HG03565 (cell line): ENCODE data around the gene SLC39A9.

Experiments used
- ATAC-seq: cut with Tn5 transposase; IDR thresholded peaks from one replicate; pipeline ENCODE4 v1.9.1; 2021; ENCODE audit warnings: mild to moderate bottlenecking, moderate library complexity; ENCODE audit not compliant: unreplicated experiment

The SLC39A9 gene, protein sequence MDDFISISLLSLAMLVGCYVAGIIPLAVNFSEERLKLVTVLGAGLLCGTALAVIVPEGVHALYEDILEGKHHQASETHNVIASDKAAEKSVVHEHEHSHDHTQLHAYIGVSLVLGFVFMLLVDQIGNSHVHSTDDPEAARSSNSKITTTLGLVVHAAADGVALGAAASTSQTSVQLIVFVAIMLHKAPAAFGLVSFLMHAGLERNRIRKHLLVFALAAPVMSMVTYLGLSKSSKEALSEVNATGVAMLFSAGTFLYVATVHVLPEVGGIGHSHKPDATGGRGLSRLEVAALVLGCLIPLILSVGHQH

DNA sequence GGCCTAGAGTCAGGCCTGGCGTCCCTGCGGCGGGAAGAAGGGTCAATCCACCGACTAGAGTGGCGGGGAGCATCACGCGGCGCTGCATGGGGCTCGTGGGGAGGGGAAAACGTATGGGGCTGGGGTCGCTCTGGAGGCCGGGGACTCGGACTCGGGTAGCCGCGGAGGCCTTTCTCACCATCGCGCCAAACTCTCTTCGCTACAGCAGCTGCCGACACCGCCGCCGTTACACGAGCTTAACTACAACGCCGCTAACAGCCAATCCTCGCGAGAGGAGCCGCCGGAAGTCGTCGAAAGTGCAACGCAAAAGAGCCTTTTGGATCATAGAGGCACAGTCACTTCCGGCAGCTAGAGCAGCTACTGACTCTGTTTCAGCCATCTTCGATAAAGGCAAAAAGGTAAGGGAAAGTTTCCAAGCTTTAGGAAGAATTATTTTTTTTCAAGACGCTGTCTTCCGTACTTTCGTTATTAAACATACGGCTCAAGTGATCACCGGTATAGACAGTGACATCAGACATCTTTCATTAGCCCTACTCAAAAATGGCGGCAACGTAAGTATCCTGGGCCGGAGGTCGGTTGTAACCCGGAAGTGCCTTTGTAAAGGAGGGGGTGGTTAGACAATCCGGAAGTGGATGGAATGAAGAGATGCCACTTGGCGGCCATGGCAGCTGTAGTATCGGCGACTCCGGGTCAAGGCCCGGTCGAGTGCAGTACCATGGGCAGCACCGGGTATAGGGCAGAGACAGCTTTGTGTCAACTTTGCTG is at the start of gene SLC39A9, which contains the start of gene ERH:
Gene SLC39A9 (plus strand): TSS at position 640 of the 765 bp plus-strand sequence. CDS start 678 bp downstream, outside the sequence.
Gene ERH (minus strand): TSS at position 247 of the 765 bp plus-strand sequence. CDS start 66 bp downstream, at position 181.
- ATAC-seq = peak; percentile 71

DNA sequence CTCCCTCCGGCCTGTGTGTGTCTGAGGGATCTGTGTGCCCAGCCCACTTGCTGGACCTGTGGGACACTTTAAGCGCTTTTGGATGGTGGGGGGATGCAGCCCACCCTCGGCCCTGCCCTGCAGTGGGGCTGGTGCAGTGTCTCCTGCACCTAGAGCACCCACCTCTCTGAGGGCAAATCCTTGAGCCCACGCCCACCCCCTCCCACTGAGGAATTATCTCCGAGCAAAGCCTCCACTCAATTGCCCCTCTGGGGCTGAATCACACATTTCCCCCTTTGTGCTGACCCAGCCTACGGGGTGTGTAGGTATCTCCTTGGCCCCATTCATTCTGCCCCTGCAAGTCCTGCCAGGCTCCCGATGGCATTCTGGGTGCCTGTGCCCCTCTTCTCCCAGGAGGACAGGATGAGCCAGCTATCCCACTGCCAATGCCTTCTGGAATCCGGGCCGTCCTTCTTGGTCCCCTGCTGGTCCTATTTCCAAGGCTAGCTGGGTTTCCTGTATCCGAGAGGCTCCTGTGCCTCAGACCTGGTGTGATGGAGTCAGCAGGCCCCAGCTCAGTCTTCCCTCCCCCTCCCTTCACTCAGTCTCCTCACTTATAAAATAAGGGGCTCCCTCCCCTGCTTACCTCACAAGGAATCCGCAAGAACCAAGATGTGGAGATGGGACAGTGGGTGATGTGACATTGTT is 49.3 kb upstream of the SLC39A9 start:
- ATAC-seq = no peak

- ATAC-seq = no peak
Measured at GRCh38 chr14:69350892-69351291, 47.6 kb upstream of the SLC39A9 start.

- ATAC-seq = no peak
Measured at GRCh38 chr14:69351385-69351784, 47.1 kb upstream of the SLC39A9 start.

DNA sequence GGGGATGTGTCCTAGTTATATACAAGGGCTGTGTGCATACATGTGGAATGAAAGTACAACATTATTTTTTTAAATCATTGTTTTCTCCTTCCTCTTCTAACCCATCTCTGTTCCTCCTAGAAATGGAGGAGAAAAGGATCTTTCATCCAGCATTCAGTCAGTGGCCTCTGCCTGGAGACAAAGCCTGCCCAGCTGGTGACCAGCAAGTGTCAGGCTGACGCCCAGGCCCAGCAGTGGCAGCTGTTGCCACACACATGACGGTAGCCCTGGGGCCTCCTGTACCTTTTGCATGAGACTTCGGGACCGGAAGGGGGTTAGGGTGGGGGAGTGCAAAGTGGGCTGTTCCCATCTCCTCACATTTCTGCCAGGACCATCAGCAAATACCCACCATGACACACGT is 46.6 kb upstream of the SLC39A9 start:
- ATAC-seq = no peak

DNA sequence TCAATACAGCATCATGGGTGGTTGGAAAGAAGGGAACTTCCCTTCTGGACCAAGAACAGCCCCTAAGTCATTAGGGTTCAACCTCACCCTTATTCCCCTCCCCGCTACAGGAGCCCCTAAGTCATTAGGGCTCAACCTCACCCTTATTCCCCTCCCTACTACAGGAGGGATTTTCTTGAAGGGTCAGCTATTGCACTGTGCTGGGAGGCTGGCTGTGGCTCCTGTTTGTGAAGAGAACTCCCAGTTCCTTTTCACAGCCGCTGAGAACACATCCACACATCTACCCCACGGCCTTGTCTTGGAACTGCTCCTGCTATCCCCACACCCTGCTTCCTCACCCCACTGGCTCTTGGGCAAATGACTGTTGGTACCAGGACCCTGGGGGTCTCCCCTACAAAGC is 45.3 kb upstream of the SLC39A9 start:
- no peak for ATAC-seq

DNA sequence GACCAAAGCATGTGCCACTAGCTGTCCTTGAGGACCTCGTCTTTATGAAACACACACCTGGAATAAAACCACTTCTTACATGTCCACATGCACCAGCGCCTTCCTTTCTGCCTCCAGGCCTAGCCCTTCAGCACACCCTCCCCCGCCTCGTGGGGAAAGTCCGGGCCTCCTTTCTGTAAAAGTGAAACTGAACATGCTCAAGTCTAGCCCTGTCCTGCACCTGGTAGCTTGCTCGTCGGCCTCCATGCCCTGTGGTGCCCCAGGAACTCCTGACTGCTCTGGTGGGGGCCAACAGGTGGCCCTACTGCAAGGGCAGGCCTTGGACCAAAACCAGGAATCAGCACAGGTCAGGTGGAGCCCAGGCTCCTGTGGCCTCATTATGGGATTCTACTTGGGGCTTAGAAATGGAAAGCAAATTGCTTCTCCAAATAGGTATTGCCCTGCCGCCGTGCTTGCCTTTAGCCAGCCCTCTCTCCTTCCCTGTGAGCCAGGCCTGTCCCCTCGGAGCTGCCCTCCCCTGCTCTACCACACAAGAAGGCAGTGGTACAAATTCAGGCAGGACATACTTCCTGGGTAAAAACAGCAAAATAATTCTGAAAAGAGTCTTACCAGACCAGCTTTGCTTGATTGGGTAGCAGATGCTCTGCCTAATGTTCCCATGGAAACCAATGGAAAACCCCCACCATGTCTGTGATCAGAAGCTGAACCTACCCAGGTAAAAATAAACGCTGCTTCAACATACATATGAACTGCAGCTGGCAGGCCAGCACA is 43.9 kb upstream of the SLC39A9 start:
- ATAC-seq = peak; percentile 70

- no peak for ATAC-seq
Measured at GRCh38 chr14:69355154-69355597, 43.3 kb upstream of the SLC39A9 start.

DNA sequence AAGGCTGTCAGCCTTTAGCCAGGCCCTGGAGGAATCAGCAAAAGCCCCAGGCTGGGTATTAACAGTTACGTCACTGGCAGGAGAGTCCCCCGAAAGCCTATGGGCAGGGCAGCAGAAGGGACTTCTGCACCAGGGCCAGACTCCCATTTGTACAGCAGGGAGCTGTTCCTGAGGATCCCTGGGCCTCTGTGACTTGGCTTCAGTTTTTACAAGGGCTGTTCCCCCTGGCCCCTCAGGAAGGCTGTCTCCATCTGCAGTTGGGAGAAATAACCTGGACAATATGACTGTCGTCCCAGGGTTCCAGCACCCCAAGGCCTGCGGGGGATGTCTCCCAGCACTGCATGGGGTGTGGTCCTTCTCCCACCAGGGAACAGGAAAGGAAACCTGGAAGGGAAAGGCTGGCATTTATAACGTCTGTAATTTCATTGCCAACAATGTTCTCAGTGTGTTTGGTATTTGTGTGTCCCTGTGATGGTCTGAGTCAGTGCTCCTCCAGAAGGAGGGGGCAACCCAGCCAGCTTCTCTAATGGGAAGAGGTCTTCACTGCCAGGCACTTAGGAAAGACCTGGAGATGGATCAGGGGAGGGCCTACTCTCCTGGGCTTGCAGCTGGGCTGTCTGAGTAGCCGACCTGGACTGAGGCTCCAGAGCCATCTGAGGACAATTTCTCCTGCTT is 42.7 kb upstream of the SLC39A9 start:
- no peak for ATAC-seq

- ATAC-seq = no peak
Measured at GRCh38 chr14:69356903-69357543, 41.5 kb upstream of the SLC39A9 start.

DNA sequence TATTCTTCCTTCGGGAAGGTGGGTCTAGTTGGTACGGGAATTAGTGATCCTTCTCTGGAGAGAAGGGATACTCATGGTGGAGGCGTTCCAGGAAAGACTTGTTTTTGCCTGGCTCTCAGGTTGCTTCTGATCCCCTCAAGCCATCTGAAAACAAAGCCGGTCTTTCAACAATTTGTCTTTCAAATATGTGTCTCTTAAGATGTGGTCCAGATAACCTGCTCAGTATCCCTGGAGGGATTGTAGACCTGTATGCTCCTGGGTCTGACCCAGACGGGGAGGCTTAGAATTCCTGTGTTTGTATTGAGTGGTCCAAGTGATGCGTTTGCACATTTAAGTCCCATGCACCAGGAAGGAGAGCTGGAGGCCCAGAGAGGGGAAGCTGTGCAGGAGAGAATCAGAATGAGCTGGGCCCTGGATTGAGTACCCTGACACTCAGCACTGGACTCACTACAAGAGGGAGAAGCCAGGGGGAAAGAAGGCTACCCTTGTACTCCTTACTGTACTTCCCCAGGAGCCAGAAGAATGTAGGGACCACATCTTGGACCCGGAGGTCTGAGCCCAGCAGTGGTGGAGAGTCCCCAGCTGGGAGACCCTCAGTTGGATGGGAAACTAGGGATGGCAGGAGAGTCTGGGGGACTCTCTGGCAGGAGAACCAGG is 40.8 kb upstream of the SLC39A9 start:
- no peak for ATAC-seq

DNA sequence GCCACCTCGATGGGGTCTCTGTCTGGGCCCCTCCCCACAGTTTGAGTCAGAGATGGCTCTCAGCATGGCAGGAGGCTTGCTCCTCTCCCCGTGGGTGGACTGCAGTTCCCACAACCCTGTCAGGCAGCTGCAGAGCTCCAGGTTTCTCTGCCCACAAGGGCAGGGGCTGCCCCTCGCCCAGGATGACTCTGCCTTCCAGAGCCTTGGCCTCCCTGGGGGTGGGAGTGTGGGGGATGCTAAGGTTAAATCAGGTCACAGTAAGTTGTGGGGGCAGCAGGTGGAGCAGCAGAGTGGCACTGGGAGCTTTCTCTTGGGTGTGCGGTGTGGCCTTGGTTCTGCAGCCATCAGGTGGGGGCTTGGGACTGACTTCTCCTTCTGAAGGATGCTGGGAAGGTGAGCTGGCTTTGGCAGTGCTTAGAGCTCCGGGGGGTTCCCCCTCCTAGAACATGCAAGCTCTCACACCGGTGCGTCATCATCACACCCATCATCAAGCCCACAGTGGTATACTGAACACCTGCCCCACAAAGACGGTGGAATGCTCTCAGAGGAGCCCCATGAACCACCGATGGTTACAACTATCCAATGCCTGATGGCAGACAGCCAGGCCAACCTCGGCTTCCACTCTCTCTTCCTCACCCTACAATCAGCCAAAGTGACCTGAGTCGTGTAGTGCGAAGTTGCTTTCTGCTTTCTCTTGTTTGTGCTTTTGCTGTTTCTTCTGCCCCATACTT is 40.1 kb upstream of the SLC39A9 start:
- no peak for ATAC-seq

DNA sequence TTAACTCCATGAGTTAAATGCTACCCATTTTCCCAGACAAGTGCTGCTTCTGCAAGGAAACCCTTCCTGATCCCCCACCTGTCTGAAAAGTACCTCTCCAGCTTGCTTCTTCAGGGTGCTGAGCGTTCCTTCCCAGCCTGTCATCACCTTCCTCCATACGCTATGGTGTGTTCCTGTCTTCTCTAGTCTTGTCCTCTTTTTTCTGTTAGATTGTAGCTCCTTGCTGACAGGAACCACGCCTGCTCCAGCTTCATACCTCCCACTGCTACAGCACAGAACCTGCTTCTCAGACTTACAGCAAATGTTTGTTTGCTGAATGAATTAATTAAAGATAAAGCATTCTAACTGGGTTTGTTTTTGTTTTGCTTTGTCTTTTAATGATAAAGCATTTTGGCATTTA is 39.5 kb upstream of the SLC39A9 start:
- no peak for ATAC-seq

DNA sequence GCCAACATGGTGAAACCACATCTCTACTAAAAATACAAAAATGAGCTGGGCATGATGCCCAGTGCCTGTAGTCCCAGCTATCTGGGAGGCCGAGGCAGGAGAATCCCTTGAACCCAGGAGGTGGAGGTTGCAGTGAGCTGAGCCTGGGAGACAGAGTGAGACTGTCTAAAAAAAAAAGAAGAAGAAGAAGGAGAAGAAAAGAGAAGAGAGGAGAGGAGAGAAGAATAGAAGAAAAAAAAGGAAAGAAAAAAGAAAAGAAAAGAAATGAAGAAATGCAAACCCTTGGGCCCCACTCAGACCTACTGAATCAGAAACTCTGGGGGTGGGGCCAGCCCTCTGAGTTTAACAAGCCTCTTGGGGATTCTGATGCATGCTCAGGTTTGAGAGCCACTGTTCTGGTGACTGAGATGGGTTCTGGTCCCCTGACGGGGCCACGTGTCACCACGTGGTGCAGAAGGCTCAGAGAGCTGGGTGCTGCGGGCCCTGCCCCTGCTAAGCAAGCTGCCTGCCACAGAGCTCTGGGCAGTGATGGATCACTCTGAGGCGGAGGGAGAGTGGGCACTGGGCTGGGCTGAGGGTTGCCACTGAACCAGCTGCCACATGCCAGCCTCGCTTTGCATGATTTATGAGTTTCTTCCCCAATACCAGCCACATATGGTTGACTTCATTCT is 37.9 kb upstream of the SLC39A9 start:
- ATAC-seq = peak; percentile 48

DNA sequence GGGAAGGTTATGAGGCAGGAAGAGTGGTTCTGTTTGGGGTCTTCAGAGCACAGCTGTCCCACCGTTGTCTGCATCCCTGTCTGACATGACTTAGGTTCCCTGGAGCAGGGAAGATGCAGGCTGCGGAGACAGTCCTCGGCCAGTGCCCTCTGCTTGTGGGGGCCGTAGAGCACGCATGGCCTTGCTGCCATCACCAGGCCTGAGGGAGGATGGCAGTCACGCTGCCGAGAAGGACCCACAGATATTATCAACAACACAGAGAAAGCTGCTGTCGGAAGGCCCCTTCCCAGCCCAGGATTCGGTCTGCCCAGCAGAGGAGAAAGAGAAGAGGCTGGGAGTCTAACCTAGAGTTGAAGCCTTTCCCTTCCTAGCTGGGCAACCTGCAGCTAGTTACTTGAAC is 35.4 kb upstream of the SLC39A9 start:
- no peak for ATAC-seq

- ATAC-seq = no peak
Measured at GRCh38 chr14:69363964-69364363, 34.5 kb upstream of the SLC39A9 start.

DNA sequence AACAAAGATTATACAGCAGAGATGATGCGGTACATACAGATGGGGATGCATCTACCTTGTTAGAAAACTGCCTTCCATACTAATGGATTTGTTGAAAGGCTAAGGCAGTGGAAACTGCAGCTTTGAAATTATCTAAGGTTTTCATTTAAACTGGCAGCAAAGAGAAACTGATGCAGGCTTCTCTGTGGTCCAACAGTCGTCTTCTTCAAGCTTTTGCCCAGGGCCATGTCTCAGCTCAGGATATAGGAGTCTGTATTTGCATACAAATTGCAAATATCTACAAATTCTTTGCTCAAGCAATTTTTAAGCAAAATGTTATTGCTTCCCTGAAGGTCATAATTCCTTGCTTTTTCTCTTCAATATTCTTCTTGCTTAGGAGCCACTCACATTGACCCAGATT is 34.1 kb upstream of the SLC39A9 start:
- no peak for ATAC-seq

DNA sequence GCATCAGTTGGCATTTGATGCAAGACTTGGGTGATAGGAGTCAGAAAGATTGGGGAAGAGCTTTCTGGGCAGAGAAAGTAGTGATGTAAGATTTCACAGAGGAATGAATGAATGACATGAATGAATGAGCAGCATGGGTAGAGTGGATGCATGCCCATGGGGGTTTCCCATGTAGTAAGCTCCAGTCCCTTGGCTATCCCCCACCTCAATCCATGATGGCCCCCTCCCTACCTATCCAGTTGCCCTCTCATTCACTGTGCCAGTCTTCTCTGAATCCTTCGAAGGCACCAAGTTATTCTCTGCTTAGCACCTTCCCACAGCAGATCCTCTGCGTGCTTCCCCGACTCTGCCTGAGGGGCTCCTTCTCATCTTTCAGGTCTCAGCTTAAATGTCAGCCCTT is 32.4 kb upstream of the SLC39A9 start:
- no peak for ATAC-seq
